HepG2 (cell line): ENCODE data around the gene CCT6A. TPM values are rescaled to one million over a fixed set of nuclear protein-coding genes. Genes with fewer than 3 reads are reported as not detected.

ENCODE experiments used
- KAT7 ChIP-seq: IDR thresholded peaks from 2 replicates; pipeline ENCODE4 v1.6.1; 2018; ENCODE audit warnings: borderline replicate concordance, missing compliant biosample characterization
- SIN3A ChIP-seq: IDR thresholded peaks from 2 replicates; pipeline ENCODE4 v1.6.1; 2011; ENCODE audit warnings: low read depth, mild to moderate bottlenecking, control low read depth, low read length, borderline replicate concordance
- ZBTB4 ChIP-seq: sonication (generic); formaldehyde crosslinking; IDR thresholded peaks from 2 replicates; pipeline ENCODE4 v1.4.0; 2020; ENCODE audit warnings: missing genetic modification reagents, mild to moderate bottlenecking, borderline replicate concordance
- ZNF143 ChIP-seq: sonication (generic); formaldehyde crosslinking; IDR thresholded peaks from 2 replicates; pipeline ENCODE4 v1.4.0; 2020; ENCODE audit warnings: missing genetic modification reagents
- ZNF33A ChIP-seq: sonication (generic); formaldehyde crosslinking; IDR thresholded peaks from 2 replicates; pipeline ENCODE4 v1.5.1; 2020; ENCODE audit warnings: missing genetic modification reagents, mild to moderate bottlenecking, moderate library complexity, borderline replicate concordance
- ZNF441 ChIP-seq: sonication (generic); formaldehyde crosslinking; IDR thresholded peaks from 2 replicates; pipeline ENCODE4 v1.7.0; 2021; ENCODE audit warnings: missing genetic modification reagents, borderline replicate concordance
- ZNF460 ChIP-seq: sonication (generic); formaldehyde crosslinking; IDR thresholded peaks from 2 replicates; pipeline ENCODE4 v1.5.1; 2020; ENCODE audit warnings: missing genetic modification reagents, mild to moderate bottlenecking, borderline replicate concordance
- ZNF501 ChIP-seq: sonication (generic); formaldehyde crosslinking; IDR thresholded peaks from 2 replicates; pipeline ENCODE4 v1.5.1; 2020; ENCODE audit warnings: mild to moderate bottlenecking, moderate library complexity, missing genetic modification reagents
- ZNF616 ChIP-seq: sonication (generic); formaldehyde crosslinking; IDR thresholded peaks from 2 replicates; pipeline ENCODE4 v1.5.0; 2020; ENCODE audit warnings: low read depth, mild to moderate bottlenecking, missing genetic modification reagents
- ZNF792 ChIP-seq: IDR thresholded peaks from 2 replicates; pipeline ENCODE4 v1.6.1; 2016
- ZSCAN20 ChIP-seq: sonication (generic); formaldehyde crosslinking; IDR thresholded peaks from 2 replicates; pipeline ENCODE4 v1.4.0; 2020; ENCODE audit warnings: missing genetic modification reagents, mild to moderate bottlenecking, borderline replicate concordance
- polyA plus RNA-seq, 8 experiments: library from polyadenylated mRNA; depleted of rRNA in 3 of 8; stranded (reverse) in 7 of 8; unstranded in 1 of 8; fragments of >200 nt; fragmentation: Illumina TruSeq in 4 of 8; extraction: Trizol in 4 of 8; gene quantifications; 2 replicates each; pipeline versions ENCODE4 v1.2.1 to v1.2.3, GENCODE V29; 2011 to 2016; ENCODE audit warnings: low read depth in 4 of 8, missing spikeins in 1 of 8, mixed read lengths in 1 of 8; ENCODE audit not compliant: insufficient read depth in 1 of 8
- total RNA-seq, 5 experiments: library from RNA; depleted of rRNA; stranded (reverse); fragments of >200 nt; fragmentation: Illumina TruSeq; extraction: Trizol; gene quantifications; 2 replicates each; pipeline ENCODE4 v1.2.3, GENCODE V29; 2016; ENCODE audit warnings: low read depth in 1 of 5
- TF ChIP-seq, protein P1 (sequence below): conservative IDR thresholded peaks from 2 replicates; pipeline ENCODE4 v1.6.1; 2018; ENCODE audit warnings: missing genetic modification reagents
- TF ChIP-seq, protein P2 (sequence below): sonication (generic); formaldehyde crosslinking; IDR thresholded peaks from 2 replicates; pipeline ENCODE4 v1.4.0; 2020; ENCODE audit warnings: missing genetic modification reagents, borderline replicate concordance
- TF ChIP-seq, protein P3 (sequence below): sonication (generic); formaldehyde crosslinking; IDR thresholded peaks from 2 replicates; pipeline ENCODE4 v1.9.0; 2021; ENCODE audit warnings: missing genetic modification reagents, mild to moderate bottlenecking, borderline replicate concordance
- TF ChIP-seq, protein P4 (sequence below): sonication (generic); formaldehyde crosslinking; conservative IDR thresholded peaks from 2 replicates; pipeline ENCODE4 v1.4.0; 2020; ENCODE audit warnings: mild to moderate bottlenecking, missing genetic modification reagents, moderate library complexity

CCT6A gene
- total and polyA plus RNA-seq, 2 of the 13 experiments (the other 11 are each of a cell fraction or from before 2014, with no cell fraction given): 219 to 292 TPM

GRCh38 chr7:56007167-56007652 is 44.4 kb upstream of the CCT6A start (continued):
- TF ChIP-seq ZNF143 (CRISPR knock-in tag) (peak; percentile 23; the same call in 1 of the 2 replicates), SIN3A (peak; percentile 41; the same call in 1 of the 2 replicates), ZNF460 (CRISPR knock-in tag) (no peak; the same call in 1 of the 2 replicates), ZNF616 (CRISPR knock-in tag) (no peak), ZNF33A (no peak), KAT7 (no peak; the same call in 1 of the 2 replicates), ZNF501 (CRISPR knock-in tag) (peak; percentile 86), ZNF792 (CRISPR knock-in tag) (no peak), ZSCAN20 (CRISPR knock-in tag) (no peak), ZNF441 (peak; percentile 49; the same call in 1 of the 2 replicates), ZBTB4 (no peak)
- TF ChIP-seq, protein P1, sequence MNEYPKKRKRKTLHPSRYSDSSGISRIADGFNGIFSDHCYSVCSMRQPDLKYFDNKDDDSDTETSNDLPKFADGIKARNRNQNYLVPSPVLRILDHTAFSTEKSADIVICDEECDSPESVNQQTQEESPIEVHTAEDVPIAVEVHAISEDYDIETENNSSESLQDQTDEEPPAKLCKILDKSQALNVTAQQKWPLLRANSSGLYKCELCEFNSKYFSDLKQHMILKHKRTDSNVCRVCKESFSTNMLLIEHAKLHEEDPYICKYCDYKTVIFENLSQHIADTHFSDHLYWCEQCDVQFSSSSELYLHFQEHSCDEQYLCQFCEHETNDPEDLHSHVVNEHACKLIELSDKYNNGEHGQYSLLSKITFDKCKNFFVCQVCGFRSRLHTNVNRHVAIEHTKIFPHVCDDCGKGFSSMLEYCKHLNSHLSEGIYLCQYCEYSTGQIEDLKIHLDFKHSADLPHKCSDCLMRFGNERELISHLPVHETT (CRISPR knock-in tag): 0 out of 2 replicates have a peak, but pooled peaks have one; percentile 52
- TF ChIP-seq, protein P2, sequence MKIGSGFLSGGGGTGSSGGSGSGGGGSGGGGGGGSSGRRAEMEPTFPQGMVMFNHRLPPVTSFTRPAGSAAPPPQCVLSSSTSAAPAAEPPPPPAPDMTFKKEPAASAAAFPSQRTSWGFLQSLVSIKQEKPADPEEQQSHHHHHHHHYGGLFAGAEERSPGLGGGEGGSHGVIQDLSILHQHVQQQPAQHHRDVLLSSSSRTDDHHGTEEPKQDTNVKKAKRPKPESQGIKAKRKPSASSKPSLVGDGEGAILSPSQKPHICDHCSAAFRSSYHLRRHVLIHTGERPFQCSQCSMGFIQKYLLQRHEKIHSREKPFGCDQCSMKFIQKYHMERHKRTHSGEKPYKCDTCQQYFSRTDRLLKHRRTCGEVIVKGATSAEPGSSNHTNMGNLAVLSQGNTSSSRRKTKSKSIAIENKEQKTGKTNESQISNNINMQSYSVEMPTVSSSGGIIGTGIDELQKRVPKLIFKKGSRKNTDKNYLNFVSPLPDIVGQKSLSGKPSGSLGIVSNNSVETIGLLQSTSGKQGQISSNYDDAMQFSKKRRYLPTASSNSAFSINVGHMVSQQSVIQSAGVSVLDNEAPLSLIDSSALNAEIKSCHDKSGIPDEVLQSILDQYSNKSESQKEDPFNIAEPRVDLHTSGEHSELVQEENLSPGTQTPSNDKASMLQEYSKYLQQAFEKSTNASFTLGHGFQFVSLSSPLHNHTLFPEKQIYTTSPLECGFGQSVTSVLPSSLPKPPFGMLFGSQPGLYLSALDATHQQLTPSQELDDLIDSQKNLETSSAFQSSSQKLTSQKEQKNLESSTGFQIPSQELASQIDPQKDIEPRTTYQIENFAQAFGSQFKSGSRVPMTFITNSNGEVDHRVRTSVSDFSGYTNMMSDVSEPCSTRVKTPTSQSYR (CRISPR knock-in tag): no peak; the same call in 1 of the 2 replicates
- TF ChIP-seq, protein P3, sequence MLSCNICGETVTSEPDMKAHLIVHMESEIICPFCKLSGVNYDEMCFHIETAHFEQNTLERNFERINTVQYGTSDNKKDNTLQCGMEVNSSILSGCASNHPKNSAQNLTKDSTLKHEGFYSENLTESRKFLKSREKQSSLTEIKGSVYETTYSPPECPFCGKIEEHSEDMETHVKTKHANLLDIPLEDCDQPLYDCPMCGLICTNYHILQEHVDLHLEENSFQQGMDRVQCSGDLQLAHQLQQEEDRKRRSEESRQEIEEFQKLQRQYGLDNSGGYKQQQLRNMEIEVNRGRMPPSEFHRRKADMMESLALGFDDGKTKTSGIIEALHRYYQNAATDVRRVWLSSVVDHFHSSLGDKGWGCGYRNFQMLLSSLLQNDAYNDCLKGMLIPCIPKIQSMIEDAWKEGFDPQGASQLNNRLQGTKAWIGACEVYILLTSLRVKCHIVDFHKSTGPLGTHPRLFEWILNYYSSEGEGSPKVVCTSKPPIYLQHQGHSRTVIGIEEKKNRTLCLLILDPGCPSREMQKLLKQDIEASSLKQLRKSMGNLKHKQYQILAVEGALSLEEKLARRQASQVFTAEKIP (CRISPR knock-in tag): no peak
- TF ChIP-seq, protein P4, sequence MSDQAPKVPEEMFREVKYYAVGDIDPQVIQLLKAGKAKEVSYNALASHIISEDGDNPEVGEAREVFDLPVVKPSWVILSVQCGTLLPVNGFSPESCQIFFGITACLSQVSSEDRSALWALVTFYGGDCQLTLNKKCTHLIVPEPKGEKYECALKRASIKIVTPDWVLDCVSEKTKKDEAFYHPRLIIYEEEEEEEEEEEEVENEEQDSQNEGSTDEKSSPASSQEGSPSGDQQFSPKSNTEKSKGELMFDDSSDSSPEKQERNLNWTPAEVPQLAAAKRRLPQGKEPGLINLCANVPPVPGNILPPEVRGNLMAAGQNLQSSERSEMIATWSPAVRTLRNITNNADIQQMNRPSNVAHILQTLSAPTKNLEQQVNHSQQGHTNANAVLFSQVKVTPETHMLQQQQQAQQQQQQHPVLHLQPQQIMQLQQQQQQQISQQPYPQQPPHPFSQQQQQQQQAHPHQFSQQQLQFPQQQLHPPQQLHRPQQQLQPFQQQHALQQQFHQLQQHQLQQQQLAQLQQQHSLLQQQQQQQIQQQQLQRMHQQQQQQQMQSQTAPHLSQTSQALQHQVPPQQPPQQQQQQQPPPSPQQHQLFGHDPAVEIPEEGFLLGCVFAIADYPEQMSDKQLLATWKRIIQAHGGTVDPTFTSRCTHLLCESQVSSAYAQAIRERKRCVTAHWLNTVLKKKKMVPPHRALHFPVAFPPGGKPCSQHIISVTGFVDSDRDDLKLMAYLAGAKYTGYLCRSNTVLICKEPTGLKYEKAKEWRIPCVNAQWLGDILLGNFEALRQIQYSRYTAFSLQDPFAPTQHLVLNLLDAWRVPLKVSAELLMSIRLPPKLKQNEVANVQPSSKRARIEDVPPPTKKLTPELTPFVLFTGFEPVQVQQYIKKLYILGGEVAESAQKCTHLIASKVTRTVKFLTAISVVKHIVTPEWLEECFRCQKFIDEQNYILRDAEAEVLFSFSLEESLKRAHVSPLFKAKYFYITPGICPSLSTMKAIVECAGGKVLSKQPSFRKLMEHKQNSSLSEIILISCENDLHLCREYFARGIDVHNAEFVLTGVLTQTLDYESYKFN (CRISPR knock-in tag): peak; percentile 98
